Loucy (cell line): ENCODE measurements around the gene ADGRL1.
"Not testable (repeated sequence)": the region's sequence is repeated elsewhere in the genome, so short reads cannot be mapped to it uniquely, and the experiment has no call there.

Source experiments
- H2AFZ ChIP-seq: fragments of 200-600 bp; sonication (generic); 2 replicates; pipeline ENCODE4 v1.6.0; 2016; ENCODE audit warnings: antibody characterized with exemption, mild to moderate bottlenecking, low read length, moderate library complexity
- H3F3A ChIP-seq: fragments of 200-600 bp; 2 replicates; pipeline ENCODE4 v1.6.0; 2016; ENCODE audit warnings: antibody characterized with exemption, low read depth, mild to moderate bottlenecking
- H3K27me3 ChIP-seq: fragments of 200-600 bp; sonication (generic); 2 replicates; pipeline ENCODE4 v1.6.1; 2014; ENCODE audit warnings: low read length, mild to moderate bottlenecking; ENCODE audit not compliant: insufficient read depth, poor library complexity, severe bottlenecking
- H3K36me3 ChIP-seq: fragments of 200-600 bp; sonication (generic); 2 replicates; pipeline ENCODE4 v1.6.1; 2016; ENCODE audit warnings: low read length; ENCODE audit not compliant: insufficient read depth
- H3K4me1 ChIP-seq: fragments of 200-600 bp; sonication (generic); 2 replicates; pipeline ENCODE4 v1.5.1; 2014; ENCODE audit warnings: low read length, mild to moderate bottlenecking; ENCODE audit not compliant: insufficient read depth, poor library complexity, severe bottlenecking
- H3K4me2 ChIP-seq: fragments of 200-600 bp; sonication (generic); 2 replicates; pipeline ENCODE4 v1.6.0; 2014; ENCODE audit warnings: antibody characterized with exemption, low read length, low read depth, mild to moderate bottlenecking; ENCODE audit not compliant: poor library complexity, severe bottlenecking
- H3K4me3 ChIP-seq: fragments of 200-600 bp; sonication (generic); 2 replicates; pipeline ENCODE4 v1.5.1; 2014; ENCODE audit warnings: low read length, mild to moderate bottlenecking, mixed read lengths; ENCODE audit not compliant: poor library complexity, severe bottlenecking
- H3K79me2 ChIP-seq: fragments of 200-600 bp; sonication (generic); 2 replicates; pipeline ENCODE4 v1.6.1; 2014; ENCODE audit warnings: low read length; ENCODE audit not compliant: insufficient read depth
- H3K9ac ChIP-seq: fragments of 200-600 bp; sonication (generic); 2 replicates; pipeline ENCODE4 v1.6.0; 2014; ENCODE audit warnings: mild to moderate bottlenecking, low read depth, low read length, moderate library complexity; ENCODE audit not compliant: poor library complexity, severe bottlenecking
- H3K9me2 ChIP-seq: fragments of 200-600 bp; sonication (generic); replicated peaks from 2 replicates; pipeline ENCODE4 v1.6.1; 2016; ENCODE audit warnings: low read depth, low read length, mixed read lengths
- H3K9me3 ChIP-seq: fragments of 200-600 bp; sonication (generic); 2 replicates; pipeline ENCODE4 v1.6.1; 2014; ENCODE audit warnings: mild to moderate bottlenecking, antibody characterized with exemption, low read length, low read depth; ENCODE audit not compliant: insufficient read depth
- H4K20me1 ChIP-seq: fragments of 200-600 bp; sonication (generic); 2 replicates; pipeline ENCODE4 v1.6.0; 2014; ENCODE audit warnings: antibody characterized with exemption, low read length, mild to moderate bottlenecking; ENCODE audit not compliant: insufficient read depth, poor library complexity, severe bottlenecking
- EZH2phosphoT487 ChIP-seq: fragments of 200-600 bp; IDR thresholded peaks from 2 replicates; pipeline ENCODE4 v1.6.1; 2018; ENCODE audit warnings: antibody characterized with exemption, mild to moderate bottlenecking, moderate library complexity, borderline replicate concordance
- TF ChIP-seq, protein P1 (sequence below): fragments of 200-600 bp; sonication (generic); conservative IDR thresholded peaks from 2 replicates; pipeline ENCODE4 v1.5.1; 2014; ENCODE audit warnings: mild to moderate bottlenecking, antibody characterized with exemption, low read length

Gene ADGRL1

GRCh38 chr19:14187561-14187960, 18.4 kb downstream of the ADGRL1 start:
- H3K4me3 ChIP-seq, result no peak overlapping the region
- H3K27me3 ChIP-seq, result no peaks in the 10 kb centered on the region
- no peaks in the 10 kb centered on the region for H3K9me3 ChIP-seq
- no peaks in the 10 kb centered on the region for H3K36me3 ChIP-seq
- no peak overlapping the region for H3K4me2 ChIP-seq
- peaks cover 3% of the 10 kb centered on the region; the same call in 1 of the 2 replicates for H3K79me2 ChIP-seq
- H3K9ac ChIP-seq, result no peak overlapping the region
- H2AFZ ChIP-seq, result no peak overlapping the region
- H3F3A ChIP-seq, result no peaks in the 10 kb centered on the region
- TF ChIP-seq EZH2phosphoT487, result no peak
- TF ChIP-seq, protein P1, sequence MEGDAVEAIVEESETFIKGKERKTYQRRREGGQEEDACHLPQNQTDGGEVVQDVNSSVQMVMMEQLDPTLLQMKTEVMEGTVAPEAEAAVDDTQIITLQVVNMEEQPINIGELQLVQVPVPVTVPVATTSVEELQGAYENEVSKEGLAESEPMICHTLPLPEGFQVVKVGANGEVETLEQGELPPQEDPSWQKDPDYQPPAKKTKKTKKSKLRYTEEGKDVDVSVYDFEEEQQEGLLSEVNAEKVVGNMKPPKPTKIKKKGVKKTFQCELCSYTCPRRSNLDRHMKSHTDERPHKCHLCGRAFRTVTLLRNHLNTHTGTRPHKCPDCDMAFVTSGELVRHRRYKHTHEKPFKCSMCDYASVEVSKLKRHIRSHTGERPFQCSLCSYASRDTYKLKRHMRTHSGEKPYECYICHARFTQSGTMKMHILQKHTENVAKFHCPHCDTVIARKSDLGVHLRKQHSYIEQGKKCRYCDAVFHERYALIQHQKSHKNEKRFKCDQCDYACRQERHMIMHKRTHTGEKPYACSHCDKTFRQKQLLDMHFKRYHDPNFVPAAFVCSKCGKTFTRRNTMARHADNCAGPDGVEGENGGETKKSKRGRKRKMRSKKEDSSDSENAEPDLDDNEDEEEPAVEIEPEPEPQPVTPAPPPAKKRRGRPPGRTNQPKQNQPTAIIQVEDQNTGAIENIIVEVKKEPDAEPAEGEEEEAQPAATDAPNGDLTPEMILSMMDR, result no peak
- no peaks in the 10 kb centered on the region for H4K20me1 ChIP-seq
- H3K4me1 ChIP-seq, result no peaks in the 10 kb centered on the region
- H3K9me2 ChIP-seq, result no peaks in the 10 kb centered on the region

DNA sequence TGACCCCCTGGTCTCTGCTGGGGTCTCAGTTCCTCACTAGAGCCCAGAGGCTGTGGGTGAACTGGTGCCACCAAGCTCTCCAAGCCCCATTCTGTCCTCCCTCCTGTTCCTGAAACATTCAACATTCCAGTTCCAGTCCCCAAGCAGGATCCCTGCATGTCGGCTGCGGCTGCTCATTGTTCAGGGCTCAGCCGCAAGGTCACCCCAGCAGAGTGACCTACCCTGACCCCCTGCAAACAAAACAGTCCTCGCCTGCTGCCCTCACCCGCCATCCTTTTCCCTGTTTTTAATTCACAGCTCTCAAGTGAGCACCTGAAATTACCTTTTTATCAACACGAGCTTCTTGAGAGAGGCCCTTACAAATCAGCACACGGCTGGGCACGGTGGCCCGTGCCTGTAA, 19.3 kb downstream of the ADGRL1 start:
- not testable (repeated sequence) for H3K4me3 ChIP-seq, H3K4me2 ChIP-seq, H3K9me3 ChIP-seq, H3K36me3 ChIP-seq, H4K20me1 ChIP-seq, H3K27me3 ChIP-seq, H3K9ac ChIP-seq, H3K79me2 ChIP-seq, H3K4me1 ChIP-seq, H3F3A ChIP-seq, H2AFZ ChIP-seq, H3K9me2 ChIP-seq

DNA sequence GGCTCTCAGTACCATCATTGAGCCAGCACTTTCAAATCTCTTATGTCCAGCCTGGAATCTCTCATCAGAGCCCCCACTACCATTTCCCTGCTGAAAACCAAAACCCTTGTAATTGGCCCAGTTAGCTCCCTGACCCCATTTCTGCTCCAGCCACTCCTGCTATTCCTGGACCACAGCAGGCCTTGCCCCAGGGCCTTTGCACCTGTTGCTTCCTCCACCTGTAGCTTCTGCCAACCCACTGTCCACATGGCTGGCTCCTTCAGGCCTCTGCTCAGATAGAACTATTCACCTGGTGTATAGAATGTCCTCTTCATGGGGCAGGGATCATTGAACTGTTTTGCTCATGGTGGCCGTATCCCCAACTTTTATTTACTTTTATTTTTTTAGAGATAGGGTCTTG, 20.3 kb downstream of the ADGRL1 start:
- H3K9me3 ChIP-seq, H3K36me3 ChIP-seq, H3K4me1 ChIP-seq, H4K20me1 ChIP-seq, H3K4me3 ChIP-seq, H3F3A ChIP-seq, H3K9ac ChIP-seq, H3K4me2 ChIP-seq, H2AFZ ChIP-seq, H3K79me2 ChIP-seq, H3K27me3 ChIP-seq, H3K9me2 ChIP-seq: not testable (repeated sequence)

DNA sequence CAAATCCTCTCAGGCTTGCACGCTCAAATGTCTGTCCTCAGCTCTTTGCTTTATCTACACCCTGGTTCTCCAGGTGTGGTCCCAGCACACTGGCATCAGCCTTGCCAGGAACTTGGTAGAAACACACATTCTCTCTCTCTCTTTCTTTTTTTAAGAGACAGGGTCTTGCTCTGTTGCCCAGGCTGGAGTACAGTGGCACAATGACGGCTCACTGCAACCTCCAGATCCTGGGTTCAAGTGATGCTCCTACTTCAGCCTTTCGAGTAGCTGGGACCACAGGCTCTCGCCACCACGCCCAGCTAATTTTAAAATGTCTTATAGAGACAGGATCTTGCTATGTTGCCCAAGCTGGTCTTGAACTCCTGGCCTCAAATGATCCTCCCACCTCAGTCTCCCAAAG, 20.8 kb downstream of the ADGRL1 start:
- Histone ChIP-seq H3K27me3 (no peaks in the 10 kb centered on the region), H3K9ac (no peak overlapping the region), H3K4me3 (no peak overlapping the region), H3K36me3 (no peaks in the 10 kb centered on the region), H3K4me2 (no peak overlapping the region), H3K4me1 (no peaks in the 10 kb centered on the region), H4K20me1 (no peaks in the 10 kb centered on the region), H3K79me2 (peaks cover 3% of the 10 kb centered on the region; the same call in 1 of the 2 replicates), H3F3A (no peaks in the 10 kb centered on the region), H3K9me2 (no peaks in the 10 kb centered on the region), H3K9me3 (no peaks in the 10 kb centered on the region), H2AFZ (no peak overlapping the region)
- no peak for TF ChIP-seq EZH2phosphoT487
- TF ChIP-seq, protein P1, result no peak
